Activated naive CD4-positive, alpha-beta T cell treated with anti-CD3 and anti-CD28 coated beads, Interleukin-2, amount 50 U/mL, for 16 hours (primary cell): Measurements from ENCODE around the gene CYP27C1.
"Not testable (repeated sequence)": the region's sequence is repeated elsewhere in the genome, so short reads cannot be mapped to it uniquely, and the experiment has no call there.

Source experiments
- DNase-seq: peaks from one replicate; pipeline ENCODE4 v3.0.0-alpha.2; 2020

CYP27C1 gene

GRCh38 chr2:127169066-127169660 lies 50.9 kb downstream of the CYP27C1 start:
- no peak for DNase-seq

DNA sequence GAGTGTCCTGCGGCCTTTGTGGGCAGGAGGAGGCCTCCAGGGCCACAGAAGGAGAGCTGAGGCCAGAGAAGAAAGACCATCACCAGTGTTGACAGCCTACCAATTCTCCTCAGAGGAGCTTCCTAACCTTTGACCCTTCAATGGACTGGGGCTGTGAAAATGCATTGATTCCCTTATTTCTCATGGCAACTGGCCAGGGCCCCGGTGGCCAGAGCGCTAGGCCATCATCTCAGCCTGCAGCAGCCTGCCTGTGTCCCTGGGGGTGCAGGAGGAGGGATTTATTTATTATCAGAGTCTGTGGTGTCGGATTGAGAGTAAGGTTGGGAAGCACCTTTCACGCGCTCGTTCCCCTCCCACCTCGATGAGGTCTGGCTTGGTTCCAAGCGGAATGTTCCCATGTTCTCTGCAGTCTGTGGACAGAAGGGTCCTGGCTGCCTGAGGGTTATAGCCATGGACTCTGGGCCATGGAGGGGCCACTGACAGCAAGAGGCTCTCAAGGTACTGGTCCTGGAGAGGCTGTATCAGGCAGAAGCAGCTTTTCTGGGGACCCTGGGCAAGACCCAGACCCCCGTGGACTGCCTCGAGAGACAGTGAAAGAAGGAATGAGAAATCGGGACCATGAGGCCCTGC lies 53.8 kb downstream of the CYP27C1 start:
- no peak for DNase-seq

GRCh38 chr2:127165539-127165935 lies 54.6 kb downstream of the CYP27C1 start:
- DNase-seq = no peak

- no peak for DNase-seq
These were observed 55.1 kb downstream of the CYP27C1 start for GRCh38 chr2:127164761-127165538.

- no peak for DNase-seq
These were observed 56.2 kb downstream of the CYP27C1 start for GRCh38 chr2:127163921-127164320.

GRCh38 chr2:127163090-127163406 lies 57.1 kb downstream of the CYP27C1 start:
- DNase-seq = not testable (repeated sequence)

- DNase-seq = no peak
These were observed 57.6 kb downstream of the CYP27C1 start for GRCh38 chr2:127162261-127163089.

GRCh38 chr2:127161176-127162136 lies 58.6 kb downstream of the CYP27C1 start:
- no peak for DNase-seq

- no peak for DNase-seq
These were observed 59.4 kb downstream of the CYP27C1 start for GRCh38 chr2:127160676-127161075.

DNA sequence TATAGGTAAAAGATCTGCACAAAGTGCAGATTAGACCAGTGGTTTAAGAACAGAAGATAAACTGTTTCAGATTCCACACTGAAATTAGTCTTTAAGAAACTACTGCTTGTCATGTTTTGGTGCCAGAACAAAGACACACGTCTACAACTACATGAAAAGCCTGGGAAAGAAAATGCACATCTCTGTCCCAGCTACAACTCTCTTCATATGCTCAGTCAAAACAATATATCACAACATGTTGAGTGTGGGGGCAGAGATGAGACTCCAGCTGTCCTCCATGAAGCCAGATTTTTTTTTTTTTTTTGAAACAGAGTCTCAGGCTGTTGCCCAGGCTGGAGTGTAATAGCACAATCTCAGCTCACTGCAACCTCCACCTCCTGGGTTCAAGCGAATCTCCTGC lies 60.6 kb downstream of the CYP27C1 start:
- no peak for DNase-seq

DNA sequence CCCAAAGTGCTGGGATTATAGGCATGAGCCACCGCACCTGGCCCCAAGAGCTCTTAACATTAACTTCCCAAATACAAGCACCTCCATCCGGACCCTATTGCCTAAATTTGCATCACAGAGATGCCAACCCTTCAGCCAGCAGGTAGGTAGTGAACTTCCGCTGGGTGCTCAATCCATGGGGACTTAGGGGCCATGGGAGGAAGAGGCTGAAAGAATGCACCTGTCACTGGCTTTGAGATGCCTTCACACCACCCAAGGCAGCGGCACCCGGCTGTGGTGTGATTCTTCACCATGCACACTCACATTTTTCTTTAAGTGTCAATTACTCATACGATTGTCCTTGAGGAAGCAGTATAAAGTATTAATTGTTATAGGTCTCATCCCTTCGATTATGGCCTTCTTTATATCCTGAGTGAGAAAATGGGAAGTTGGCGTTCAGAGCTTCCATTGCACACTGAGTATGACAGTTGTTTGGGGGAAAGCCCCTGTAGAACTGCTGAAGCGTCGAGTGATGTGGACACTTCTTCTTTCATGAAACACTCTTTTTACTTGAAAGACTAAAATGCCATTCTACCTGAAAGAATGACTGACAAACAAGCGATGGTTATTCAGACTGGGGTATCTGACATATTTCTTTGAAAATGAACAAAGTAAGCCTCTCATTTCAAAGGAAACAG lies 61.3 kb downstream of the CYP27C1 start:
- DNase-seq = no peak

DNA sequence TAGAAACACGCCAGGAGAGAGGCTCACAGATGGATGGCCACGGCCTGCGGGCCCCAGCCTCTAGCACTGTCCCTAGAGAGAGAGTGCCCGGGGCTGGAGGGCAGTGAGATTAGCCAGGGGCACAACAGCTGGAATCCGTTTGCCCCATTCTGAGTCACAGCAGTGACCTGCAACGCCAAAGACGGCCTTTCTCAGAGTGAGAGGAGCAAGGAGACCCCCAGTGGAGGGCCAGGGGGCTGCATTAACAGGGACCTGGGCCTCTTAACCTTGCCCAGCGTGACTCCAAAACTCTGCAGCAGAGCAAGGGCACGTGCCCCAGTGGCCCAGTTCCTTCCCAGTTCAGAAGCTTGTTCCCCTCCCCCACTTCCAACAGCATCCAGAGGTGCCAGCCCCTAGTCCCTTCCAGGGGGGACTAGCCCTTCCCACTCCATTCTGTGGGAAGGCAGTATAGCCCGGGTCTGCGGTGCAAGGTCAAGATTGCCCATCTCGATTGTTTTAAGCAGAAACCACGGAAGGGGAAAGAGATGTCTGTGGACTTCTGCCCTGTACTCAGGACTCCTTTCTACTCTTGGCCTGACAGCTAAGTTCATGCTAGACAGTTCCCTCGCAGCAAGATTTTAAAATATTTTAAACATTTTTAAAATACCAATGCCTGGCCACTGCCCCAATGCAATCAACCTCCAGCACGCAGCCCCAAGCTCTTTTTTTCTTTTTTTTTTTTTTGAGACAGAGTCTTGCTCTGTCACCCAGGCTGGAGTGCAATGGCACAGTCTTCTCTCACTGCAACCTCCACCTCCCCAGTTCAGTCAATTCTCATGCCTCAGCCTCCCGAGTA lies 62.2 kb downstream of the CYP27C1 start:
- no peak for DNase-seq

DNA sequence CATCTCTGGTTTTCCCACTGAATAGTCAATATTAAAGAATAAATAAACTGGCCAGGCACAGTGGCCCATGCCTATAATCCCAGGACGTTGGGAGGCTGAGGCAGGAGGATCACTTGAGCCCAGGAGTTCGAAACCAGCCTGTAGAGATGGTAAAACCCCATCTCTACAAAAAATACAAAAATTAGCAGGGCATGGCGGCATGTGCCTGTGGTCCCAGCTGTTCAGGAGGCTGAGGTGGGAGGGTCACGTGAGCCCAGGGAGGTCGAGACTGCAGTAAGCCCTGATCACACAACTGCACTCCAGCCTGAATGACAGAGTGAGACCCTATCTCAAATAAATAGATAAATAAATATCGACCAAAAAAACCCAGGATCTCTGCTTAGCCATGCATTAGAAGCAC lies 63.0 kb downstream of the CYP27C1 start:
- no peak for DNase-seq

- no peak for DNase-seq
These were observed 64.2 kb downstream of the CYP27C1 start for GRCh38 chr2:127155947-127156346.

GRCh38 chr2:127155028-127155581 lies 65.0 kb downstream of the CYP27C1 start:
- no peak for DNase-seq

- DNase-seq = no peak
These were observed 65.7 kb downstream of the CYP27C1 start for GRCh38 chr2:127154396-127154795.

DNA sequence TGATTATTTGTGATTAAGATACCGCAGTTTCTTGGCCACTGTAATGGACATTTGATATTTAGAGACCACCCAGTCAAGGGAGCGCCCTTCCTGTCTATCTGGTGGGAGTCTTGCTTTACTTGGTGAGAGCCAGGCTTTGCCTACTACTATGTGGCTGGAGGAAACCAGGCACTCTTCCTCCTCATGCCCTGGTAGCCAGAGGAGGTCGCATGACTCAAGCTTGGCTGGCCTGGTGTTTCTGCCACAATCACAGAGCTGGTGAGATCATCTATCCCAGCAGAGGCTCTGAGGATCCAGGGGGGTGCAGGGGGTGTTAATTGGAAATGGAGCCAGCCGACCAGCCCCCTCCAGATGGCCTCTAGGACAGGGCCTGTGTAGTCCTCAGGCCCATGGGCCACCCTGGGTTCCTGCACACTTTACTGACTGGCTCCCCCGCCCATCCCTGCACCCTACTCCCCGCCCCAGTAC lies 66.4 kb downstream of the CYP27C1 start:
- DNase-seq = no peak

DNA sequence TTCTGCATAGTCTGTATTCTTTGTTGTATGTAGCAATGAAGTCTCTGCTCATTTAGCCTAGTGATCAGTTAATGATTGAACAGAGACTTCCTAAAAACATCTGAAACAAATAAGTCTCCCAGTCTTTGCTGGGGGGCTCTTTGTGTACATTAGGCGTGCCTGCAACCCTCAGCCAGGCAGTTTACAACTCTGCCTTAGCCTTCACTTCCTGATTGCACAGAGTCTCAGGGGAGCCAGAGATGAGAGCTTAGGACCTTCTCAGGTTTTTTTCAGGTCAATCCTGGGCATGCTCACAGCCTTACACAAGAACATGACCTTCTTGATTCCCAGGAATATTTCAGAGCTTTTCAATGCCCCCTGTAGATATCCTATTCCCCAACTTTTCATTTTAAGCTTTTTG lies 69.1 kb downstream of the CYP27C1 start:
- no peak for DNase-seq

- DNase-seq = no peak
These were observed 70.7 kb downstream of the CYP27C1 start for GRCh38 chr2:127149384-127149783.

- DNase-seq = no peak
These were observed 73.1 kb downstream of the CYP27C1 start for GRCh38 chr2:127146820-127147502.
